Psoas muscle (tissue), 8 donors: ENCODE measurements around the gene SP7. TPM values are rescaled to one million over a fixed set of nuclear protein-coding genes. Genes with fewer than 3 reads are reported as not detected.

Experiments
- ATAC-seq, 4 donors: fragments of 200-7000 bp; cut with Tn5 transposase; one replicate each; pipeline ENCODE4 v1.9.1; 2020; ENCODE audit warnings: moderate library complexity in 3 of 4, mild to moderate bottlenecking in 2 of 4
- DNase-seq, 2 donors: peaks; one replicate each; pipeline ENCODE4 v3.0.0-alpha.2; 2020
- H3K27ac ChIP-seq: fragments of 200-600 bp; one replicate; pipeline ENCODE4 v1.8.0; 2022
- H3K27me3 ChIP-seq, 3 donors: fragments of 200-600 bp in 1 of 3; one replicate each; pipeline versions ENCODE4 v1.6.1 to v1.8.0; 2013 to 2022; ENCODE audit warnings: low read length in 2 of 3, mild to moderate bottlenecking in 2 of 3, moderate library complexity in 1 of 3; ENCODE audit not compliant: insufficient read depth in 3 of 3
- H3K36me3 ChIP-seq, 2 donors: fragments of 200-600 bp in 1 of 2; one replicate each; pipeline versions ENCODE4 v1.6.1 to v1.8.0; 2013 to 2022; ENCODE audit warnings: low read depth in 1 of 2, mild to moderate bottlenecking in 1 of 2, moderate library complexity in 1 of 2; ENCODE audit not compliant: insufficient read depth in 1 of 2
- H3K4me1 ChIP-seq: fragments of 200-600 bp; one replicate; pipeline ENCODE4 v1.8.0; 2022
- H3K4me3 ChIP-seq: fragments of 200-600 bp; one replicate; pipeline ENCODE4 v1.8.0; 2022; ENCODE audit warnings: mild to moderate bottlenecking
- H3K9me3 ChIP-seq: fragments of 200-600 bp; one replicate; pipeline ENCODE4 v1.8.0; 2022
- WGBS, 3 donors: extraction: QIAGEN DNeasy Blood & Tissue Kit; methylation state at CpG; one replicate each; pipeline versions ENCODE4 v1.1.6 to v1.1.7; 2013; 5-methylcytosine and 5-hydroxymethylcytosine counted together
- intact Hi-C, 2 donors: fragments of 100-400 bp; cut with DNase I; formaldehyde crosslinking; loops; one replicate each; pipeline versions ENCODE4 v1.11.0 to v1.14.2; 2022
- polyA plus RNA-seq, 3 donors: library from polyadenylated mRNA; stranded (reverse); fragments of 200-250 nt; gene quantifications; one replicate each; pipeline ENCODE4 v1.2.3, GENCODE V29; 2013
- total RNA-seq, 4 donors: library from RNA; stranded (reverse); fragmentation: NEBNext Ultra II Directional in 2 of 4; extraction: Animal tissue kit (Norgen Biotek cat#: 25700) in 2 of 4; gene quantifications; one replicate each; pipeline versions ENCODE4 v1.2.1 to v1.2.4, GENCODE V29; 2021 to 2023
- TF ChIP-seq, protein P1 (sequence below): fragments of 200-600 bp; IDR thresholded peaks from one replicate; pipeline ENCODE4 v1.8.0; 2022; ENCODE audit warnings: antibody characterized with exemption
- donor health status: healthy with polysubstance abuse.
- donor health status: DM: no; HTN: no; CAD: no; lungs with moderate emphysema.
- donor health status: Bipolar disorder and iron deficiency.
- donor health status: healthy.
- donor health status: DM: yes; HTN: yes; CAD: no.
- donor health status: DM: no; HTN: no; CAD: no.
- donor health status: DM: no; HTN: no; CAD: no.
- donor health status: DM: yes; HTN: yes; CAD: no.

SP7 gene
- total and polyA plus RNA-seq, 7 donors = not detected

DNA sequence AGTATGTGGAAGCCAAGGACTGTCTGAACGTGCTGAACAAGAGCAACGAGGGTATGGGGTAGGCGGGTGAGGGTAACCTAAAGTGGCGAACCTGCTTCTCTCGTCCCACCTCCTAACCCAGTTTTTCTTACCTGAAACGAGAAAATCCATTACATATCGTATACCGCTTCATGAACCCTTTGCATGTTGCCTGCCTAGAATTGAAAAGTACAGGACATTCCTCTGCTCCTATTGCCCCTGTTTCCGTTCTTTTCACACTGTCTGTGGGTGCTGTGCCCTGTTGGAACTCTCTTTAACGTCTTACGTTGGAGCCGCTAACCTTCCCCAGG, 40.3 kb downstream of the SP7 start:
- Histone ChIP-seq H3K27ac (peak overlapping the region; percentile 88), H3K4me1 (peaks cover 34% of the 10 kb centered on the region), H3K27me3 (no peaks in the 10 kb centered on the region), H3K4me3 (peak overlapping the region; percentile 86), H3K36me3 (peaks cover 0 to 27% of the 10 kb centered on the region in 2 donors), H3K9me3 (no peaks in the 10 kb centered on the region)
- no peak for DNase-seq
- peak in 2 of 4 donors; percentile 3 to 11 for ATAC-seq
- 2 to 4% (median 3%) methylated on average over 12 of the region's 12 CpGs for WGBS, 3 donors
- TF ChIP-seq, protein P1, sequence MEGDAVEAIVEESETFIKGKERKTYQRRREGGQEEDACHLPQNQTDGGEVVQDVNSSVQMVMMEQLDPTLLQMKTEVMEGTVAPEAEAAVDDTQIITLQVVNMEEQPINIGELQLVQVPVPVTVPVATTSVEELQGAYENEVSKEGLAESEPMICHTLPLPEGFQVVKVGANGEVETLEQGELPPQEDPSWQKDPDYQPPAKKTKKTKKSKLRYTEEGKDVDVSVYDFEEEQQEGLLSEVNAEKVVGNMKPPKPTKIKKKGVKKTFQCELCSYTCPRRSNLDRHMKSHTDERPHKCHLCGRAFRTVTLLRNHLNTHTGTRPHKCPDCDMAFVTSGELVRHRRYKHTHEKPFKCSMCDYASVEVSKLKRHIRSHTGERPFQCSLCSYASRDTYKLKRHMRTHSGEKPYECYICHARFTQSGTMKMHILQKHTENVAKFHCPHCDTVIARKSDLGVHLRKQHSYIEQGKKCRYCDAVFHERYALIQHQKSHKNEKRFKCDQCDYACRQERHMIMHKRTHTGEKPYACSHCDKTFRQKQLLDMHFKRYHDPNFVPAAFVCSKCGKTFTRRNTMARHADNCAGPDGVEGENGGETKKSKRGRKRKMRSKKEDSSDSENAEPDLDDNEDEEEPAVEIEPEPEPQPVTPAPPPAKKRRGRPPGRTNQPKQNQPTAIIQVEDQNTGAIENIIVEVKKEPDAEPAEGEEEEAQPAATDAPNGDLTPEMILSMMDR = no peak
- intact Hi-C loops = no loop called here

DNA sequence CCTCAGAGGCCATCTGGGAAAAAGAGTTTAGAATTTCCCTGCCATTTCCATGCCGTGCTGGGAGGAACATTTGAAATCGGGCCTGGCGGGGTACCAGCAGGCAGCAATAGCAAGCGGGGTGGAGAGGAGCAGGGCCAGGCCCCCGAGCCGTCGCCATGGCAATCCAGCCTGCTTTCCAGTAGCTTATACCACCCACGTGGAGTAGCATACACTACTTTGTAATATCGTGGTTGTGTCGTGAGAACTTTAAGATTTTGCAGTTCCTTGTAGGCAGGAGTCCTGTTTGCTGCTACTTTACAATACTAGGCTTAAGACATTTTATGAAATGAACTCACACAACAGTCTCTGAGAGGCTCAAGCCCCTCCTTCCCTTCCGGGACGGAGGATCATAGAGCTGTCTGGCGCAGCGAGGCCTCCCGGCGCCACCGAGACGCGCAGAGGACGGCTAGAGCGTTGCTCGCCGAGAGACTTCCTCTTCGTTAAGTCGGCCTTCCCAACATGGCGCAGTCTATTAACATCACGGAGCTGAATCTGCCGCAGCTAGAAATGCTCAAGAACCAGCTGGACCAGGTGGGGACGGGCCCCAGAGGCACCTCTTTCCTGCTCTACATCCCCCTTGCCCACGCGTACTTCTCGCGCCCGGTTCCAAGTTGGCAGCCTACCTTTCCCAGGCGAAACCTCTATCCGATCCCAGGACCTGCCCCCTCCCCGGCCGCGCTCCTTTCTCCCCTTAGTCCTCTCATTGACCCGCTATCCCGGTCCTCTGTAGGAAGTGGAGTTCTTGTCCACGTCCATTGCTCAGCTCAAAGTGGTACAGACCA, 40.9 kb downstream of the SP7 start, which contains the start of gene PFDN5:
PFDN5 (plus strand) TSS at position 473 of the 821 bp plus-strand sequence; CDS start at position 499, 26 bp downstream.
- peaks cover 28% of the 10 kb centered on the region for H3K4me1 ChIP-seq
- peak within 1 kb of the TSS; percentile 88 for H3K27ac ChIP-seq
- DNase-seq = peak; percentile 87 to 94
- H3K4me3 ChIP-seq = peak within 1 kb of the TSS; percentile 86
- no peaks in the 10 kb centered on the region for H3K27me3 ChIP-seq
- H3K36me3 ChIP-seq = peaks cover 0 to 27% of the 10 kb centered on the region in 2 donors
- WGBS, 3 donors = 0 to 1% (median 1%) methylated on average over 39 to 42 of the region's 42 CpGs
- ATAC-seq = peak; percentile 87 to 91 (median 90)
- no peaks in the 10 kb centered on the region for H3K9me3 ChIP-seq
- TF ChIP-seq, protein P1 = peak; percentile 13
- intact Hi-C loops = no loop called here

DNA sequence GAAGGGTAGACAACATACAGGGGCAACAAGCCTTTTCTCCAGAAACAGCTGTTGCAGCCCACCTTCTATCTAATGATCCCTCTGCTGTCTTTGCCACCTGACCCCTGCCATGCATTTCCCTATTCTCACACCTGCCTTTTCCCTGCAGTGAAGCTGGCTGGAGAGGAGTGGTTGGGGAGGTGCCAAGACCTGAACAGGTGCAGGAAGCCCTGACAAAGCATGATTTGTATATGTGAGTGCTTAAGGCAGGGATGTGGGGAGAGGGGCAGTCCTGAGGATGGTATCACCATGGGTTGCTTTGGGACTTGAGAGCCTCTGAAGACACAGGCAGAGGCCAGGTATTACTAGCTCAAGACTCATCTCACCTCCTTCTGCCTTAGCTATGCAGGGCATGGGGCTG, 43.7 kb downstream of the SP7 start:
- Histone ChIP-seq H3K4me1 (peaks cover 12% of the 10 kb centered on the region), H3K9me3 (no peaks in the 10 kb centered on the region), H3K4me3 (no peak overlapping the region), H3K27ac (no peak overlapping the region), H3K36me3 (peaks cover 0 to 10% of the 10 kb centered on the region in 2 donors), H3K27me3 (no peaks in the 10 kb centered on the region)
- TF ChIP-seq, protein P1 = no peak
- intact Hi-C loops = loop anchor here in 1 of 2 donors (5.0 kb wide), 1 partner anchor 40 kb away; a partner anchor contains a TSS
- ATAC-seq (no peak), DNase-seq (no peak)

DNA sequence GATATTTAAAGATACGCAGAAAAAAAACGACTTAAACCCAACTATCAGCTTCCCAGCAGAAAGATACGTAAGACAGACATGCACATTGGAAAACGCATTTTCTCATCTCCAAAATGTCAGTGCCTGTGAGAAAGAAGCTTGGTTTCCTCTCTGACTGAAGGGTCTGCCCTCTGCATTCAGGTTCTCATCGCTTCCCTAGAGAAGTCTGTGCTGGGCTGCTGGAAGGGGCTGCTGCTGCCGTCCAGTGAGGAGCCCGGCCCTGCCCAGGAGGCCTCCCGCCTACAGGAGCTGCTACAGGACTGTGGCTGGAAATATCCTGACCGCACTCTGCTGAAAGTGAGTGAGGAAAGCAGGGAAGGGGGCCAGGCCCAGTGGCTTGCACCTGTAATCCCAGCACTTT, 45.5 kb downstream of the SP7 start:
- Histone ChIP-seq H3K4me3 (no peak overlapping the region), H3K27me3 (no peaks in the 10 kb centered on the region), H3K27ac (no peak overlapping the region), H3K9me3 (no peaks in the 10 kb centered on the region), H3K36me3 (no peaks in the 10 kb centered on the region), H3K4me1 (no peaks in the 10 kb centered on the region)
- whole genome bisulfite sequencing, 3 donors = 89 to 92% (median 91%) methylated on average over 9 of the region's 9 CpGs
- no peak for DNase-seq
- ATAC-seq = no peak
- TF ChIP-seq, protein P1 = no peak
- intact Hi-C loops = loop anchor here in 1 of 2 donors (5.0 kb wide), 1 partner anchor 38 kb away; a partner anchor contains a TSS
